ENCODE measurements around the gene MRPS15. TPM values are rescaled to one million over a fixed set of nuclear protein-coding genes. Genes with fewer than 3 reads are reported as not detected.

Gene MRPS15
- polyA plus RNA-seq, 3 donors, result 36.2 to 68.1 (median 66.4) TPM

DNA sequence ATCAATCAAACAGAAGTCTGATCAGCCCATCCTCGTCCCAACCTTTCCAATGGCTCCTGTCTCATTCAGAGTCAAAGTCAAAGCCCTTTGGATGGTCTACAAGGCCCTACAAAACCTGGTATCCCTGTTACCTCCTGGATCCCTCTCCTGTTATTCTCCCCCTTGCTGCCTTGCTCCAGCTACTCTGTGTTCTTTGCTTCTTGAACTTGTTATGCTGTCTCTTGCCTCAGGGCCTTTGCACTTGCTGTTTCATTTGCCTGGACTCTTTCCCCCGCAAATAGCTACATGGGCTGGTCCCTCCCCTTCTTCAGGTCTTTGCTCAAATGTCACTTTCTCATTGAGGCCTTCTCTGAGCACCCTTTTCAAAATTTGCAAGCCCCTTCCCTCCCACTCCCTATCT is 19.9 kb upstream of the MRPS15 start:
- peaks cover 22% of the 10 kb centered on the region for H4K20me1 ChIP-seq (ENCODE audit: insufficient read depth, low read length)
- Mint-ChIP-seq H3K27me3 (ENCODE audit: low read depth in 3 of 3) (peaks cover 0 to 5% (median 0%) of the 10 kb centered on the region in 3 donors), H3K36me3 (peaks cover 25 to 37% of the 10 kb centered on the region in 2 donors), H3K4me1 (peaks cover 91% of the 10 kb centered on the region), H3K4me3 (no peak overlapping the region), H3K27ac (peak overlapping the region in 6 of 7 donors; percentile 78 to 98 (median 86)), H3K9me3 (peaks cover 0 to 4% (median 0%) of the 10 kb centered on the region in 7 donors)
- H3K9ac ChIP-seq (ENCODE audit: insufficient read depth, low read length, poor library complexity, severe bottlenecking), result no peak overlapping the region
- TF ChIP-seq, protein P1, sequence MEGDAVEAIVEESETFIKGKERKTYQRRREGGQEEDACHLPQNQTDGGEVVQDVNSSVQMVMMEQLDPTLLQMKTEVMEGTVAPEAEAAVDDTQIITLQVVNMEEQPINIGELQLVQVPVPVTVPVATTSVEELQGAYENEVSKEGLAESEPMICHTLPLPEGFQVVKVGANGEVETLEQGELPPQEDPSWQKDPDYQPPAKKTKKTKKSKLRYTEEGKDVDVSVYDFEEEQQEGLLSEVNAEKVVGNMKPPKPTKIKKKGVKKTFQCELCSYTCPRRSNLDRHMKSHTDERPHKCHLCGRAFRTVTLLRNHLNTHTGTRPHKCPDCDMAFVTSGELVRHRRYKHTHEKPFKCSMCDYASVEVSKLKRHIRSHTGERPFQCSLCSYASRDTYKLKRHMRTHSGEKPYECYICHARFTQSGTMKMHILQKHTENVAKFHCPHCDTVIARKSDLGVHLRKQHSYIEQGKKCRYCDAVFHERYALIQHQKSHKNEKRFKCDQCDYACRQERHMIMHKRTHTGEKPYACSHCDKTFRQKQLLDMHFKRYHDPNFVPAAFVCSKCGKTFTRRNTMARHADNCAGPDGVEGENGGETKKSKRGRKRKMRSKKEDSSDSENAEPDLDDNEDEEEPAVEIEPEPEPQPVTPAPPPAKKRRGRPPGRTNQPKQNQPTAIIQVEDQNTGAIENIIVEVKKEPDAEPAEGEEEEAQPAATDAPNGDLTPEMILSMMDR (IDR thresholded peaks at IDR 0.05), result no peak
- peaks cover 21 to 22% of the 10 kb centered on the region in 2 donors for H3K36me3 ChIP-seq (replicated peaks in 1 of 2; ENCODE audit: control insufficient read depth in 1 of 2, insufficient read depth in 2 of 2, low read length in 2 of 2)
- 100% methylated on average over 2 of the region's 2 CpGs for WGBS (ENCODE audit: insufficient coverage)
- peak overlapping the region in 1 of 2 donors; percentile 94 for H3K27ac ChIP-seq (ENCODE audit: low read depth in 1 of 2, low read length in 2 of 2)
- H3K79me2 ChIP-seq (ENCODE audit: insufficient read depth, low read length), result peaks cover 41% of the 10 kb centered on the region
- peaks cover 91 to 96% of the 10 kb centered on the region in 2 donors for H3K4me1 ChIP-seq (ENCODE audit: control insufficient read depth in 1 of 2, insufficient read depth in 2 of 2, low read length in 2 of 2)
- no peaks in the 10 kb centered on the region for H3K9me3 ChIP-seq (replicated peaks in 1 of 2; ENCODE audit: control insufficient read depth in 1 of 2, insufficient read depth in 1 of 2, low read length in 2 of 2)
- H2AFZ ChIP-seq (ENCODE audit: insufficient read depth, low read depth, low read length, poor library complexity, severe bottlenecking), result no peak overlapping the region
- H3K4me2 ChIP-seq (replicated peaks; ENCODE audit: extremely low read depth, low read length, poor library complexity, severe bottlenecking), result no peak overlapping the region
- no peak for DNase-seq
- H3K4me3 ChIP-seq (replicated peaks in 1 of 3; ENCODE audit: low read depth in 2 of 3, low read length in 3 of 3), result no peak overlapping the region
- no peaks in the 10 kb centered on the region for H3K27me3 ChIP-seq (ENCODE audit: control insufficient read depth in 2 of 2, insufficient read depth in 2 of 2, low read length in 2 of 2)
- intact Hi-C loops (cut with micrococcal nuclease), result no loop called here

DNA sequence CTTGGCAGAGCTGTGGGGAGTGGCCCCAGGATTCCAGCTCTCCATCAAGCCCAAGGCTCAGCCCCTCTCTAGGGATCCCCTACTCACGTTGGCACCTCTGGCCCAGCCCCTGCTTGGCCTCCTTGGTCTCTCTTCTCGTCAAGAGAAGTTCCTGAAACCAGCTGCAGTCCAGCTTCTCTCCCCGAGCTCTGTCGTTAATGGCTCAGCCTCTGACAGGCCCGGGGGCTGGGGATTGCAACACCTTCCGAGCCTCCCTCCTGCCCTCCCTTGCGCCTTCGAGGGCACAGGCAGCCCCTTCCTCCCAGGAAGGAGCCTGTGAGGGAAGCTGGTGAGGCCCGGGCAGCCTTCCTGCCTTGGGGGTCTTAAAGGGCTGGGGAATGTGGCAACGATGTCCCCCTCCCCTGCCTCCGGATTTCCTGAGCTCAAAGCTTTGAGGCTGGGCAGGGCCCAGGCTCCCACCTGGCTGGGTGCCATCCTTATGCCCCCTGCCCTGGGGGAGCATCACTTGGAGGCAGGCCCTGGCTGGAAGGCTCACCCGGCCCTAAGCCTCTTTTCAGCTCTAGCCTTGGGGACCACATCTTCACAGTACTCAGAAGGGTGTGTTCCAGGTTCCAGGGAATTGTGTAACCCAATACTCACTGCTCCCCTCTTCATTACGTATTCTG is 18.7 kb upstream of the MRPS15 start, which contains the start of gene CSF3R:
Gene CSF3R (minus strand): TSS at position 190 of the 665 bp plus-strand sequence. CDS start 3,417 bp downstream, outside the sequence.
- intact Hi-C loops (cut with micrococcal nuclease), result no loop called here
- Histone ChIP-seq H3K9me3 (replicated peaks in 1 of 2; ENCODE audit: control insufficient read depth in 1 of 2, insufficient read depth in 1 of 2, low read length in 2 of 2) (no peaks in the 10 kb centered on the region), H3K4me2 (replicated peaks; ENCODE audit: extremely low read depth, low read length, poor library complexity, severe bottlenecking) (peak within 1 kb of the TSS; percentile 89), H2AFZ (ENCODE audit: insufficient read depth, low read depth, low read length, poor library complexity, severe bottlenecking) (peak within 1 kb of the TSS; percentile 90), H3K4me3 (replicated peaks in 1 of 3; ENCODE audit: low read depth in 2 of 3, low read length in 3 of 3) (peak within 1 kb of the TSS; percentile 64 to 98 (median 82)), H3K36me3 (replicated peaks in 1 of 2; ENCODE audit: control insufficient read depth in 1 of 2, insufficient read depth in 2 of 2, low read length in 2 of 2) (peaks cover 28 to 34% of the 10 kb centered on the region in 2 donors), H3K4me1 (ENCODE audit: control insufficient read depth in 1 of 2, insufficient read depth in 2 of 2, low read length in 2 of 2) (peaks cover 81 to 93% of the 10 kb centered on the region in 2 donors), H3K27ac (ENCODE audit: low read depth in 1 of 2, low read length in 2 of 2) (peak within 1 kb of the TSS; percentile 92 to 98), H3K27me3 (ENCODE audit: control insufficient read depth in 2 of 2, insufficient read depth in 2 of 2, low read length in 2 of 2) (no peaks in the 10 kb centered on the region), H4K20me1 (ENCODE audit: insufficient read depth, low read length) (peaks cover 32% of the 10 kb centered on the region), H3K9ac (ENCODE audit: insufficient read depth, low read length, poor library complexity, severe bottlenecking) (peak within 1 kb of the TSS; percentile 92), H3K79me2 (ENCODE audit: insufficient read depth, low read length) (peaks cover 50% of the 10 kb centered on the region)
- H3K9me3 Mint-ChIP-seq, result peaks cover 0 to 2% (median 0%) of the 10 kb centered on the region in 7 donors
- TF ChIP-seq, protein P1 (IDR thresholded peaks at IDR 0.05), result no peak
- H3K4me1 Mint-ChIP-seq, result peaks cover 87% of the 10 kb centered on the region
- H3K4me3 Mint-ChIP-seq, result peak within 1 kb of the TSS; percentile 98 to 100
- peaks cover 0 to 3% (median 0%) of the 10 kb centered on the region in 3 donors for H3K27me3 Mint-ChIP-seq (ENCODE audit: low read depth in 3 of 3)
- DNase-seq, result peak; percentile 70 to 84 (median 79)
- peaks cover 33 to 47% of the 10 kb centered on the region in 2 donors for H3K36me3 Mint-ChIP-seq
- H3K27ac Mint-ChIP-seq, result peak within 1 kb of the TSS; percentile 91 to 97 (median 96)
- 0% methylated on average over 7 of the region's 13 CpGs for WGBS (ENCODE audit: insufficient coverage)

Measured in CD14-positive monocyte (primary cell).